22Rv1 (cell line): Measurements from ENCODE around the gene TMEM165.

ENCODE experiments used
- H3K27ac ChIP-seq: fragments of 450-650 bp; 2 replicates; pipeline ENCODE4 v1.5.1; 2017
- CTCF ChIP-seq: fragments of 450-650 bp; IDR thresholded peaks from 2 replicates; pipeline ENCODE4 v1.5.1; 2017; ENCODE audit warnings: mild to moderate bottlenecking
- ZFX ChIP-seq: fragments of 450-650 bp; IDR thresholded peaks from 2 replicates; pipeline ENCODE4 v1.6.1; 2017; ENCODE audit warnings: antibody characterized with exemption, borderline replicate concordance

The TMEM165 gene

GRCh38 chr4:55397520-55398321 lies 2.0 kb downstream of the TMEM165 start:
- H3K27ac ChIP-seq, result peak overlapping the region; percentile 88
- no peak for TF ChIP-seq ZFX
- no peak for TF ChIP-seq CTCF

- TF ChIP-seq ZFX (no peak), CTCF (no peak)
- peak overlapping the region; percentile 88 for H3K27ac ChIP-seq
Observed at GRCh38 chr4:55398461-55398860, 2.7 kb downstream of the TMEM165 start.

- peak overlapping the region; percentile 88 for H3K27ac ChIP-seq
- TF ChIP-seq ZFX (no peak), CTCF (no peak)
Observed at GRCh38 chr4:55398966-55399365, 3.2 kb downstream of the TMEM165 start.

- TF ChIP-seq ZFX (no peak), CTCF (no peak)
- peak overlapping the region; percentile 88 for H3K27ac ChIP-seq
Observed at GRCh38 chr4:55399581-55399980, 3.8 kb downstream of the TMEM165 start.

- TF ChIP-seq CTCF, result no peak
- no peak for TF ChIP-seq ZFX
- H3K27ac ChIP-seq, result no peak overlapping the region
Observed at GRCh38 chr4:55405073-55405472, 9.3 kb downstream of the TMEM165 start.

GRCh38 chr4:55406545-55406944 lies 10.8 kb downstream of the TMEM165 start:
- TF ChIP-seq ZFX (no peak), CTCF (no peak)
- no peak overlapping the region for H3K27ac ChIP-seq

- TF ChIP-seq ZFX (no peak), CTCF (no peak)
- no peak overlapping the region for H3K27ac ChIP-seq
Observed at GRCh38 chr4:55407119-55407518, 11.4 kb downstream of the TMEM165 start.
